Endothelial cell of umbilical vein (primary cell): Measurements from ENCODE around the gene RHEX. TPM values are rescaled to one million over a fixed set of nuclear protein-coding genes. Genes with fewer than 3 reads are reported as not detected.

ENCODE experiments used
- BruUV-seq: library from RNA; stranded (reverse); fragments of 400-500 nt; replicated peaks from 2 replicates; lab custom pipeline; 2021; lab: Mats Ljungman, UMichigan
- CTCF ChIA-PET: fragments of 300-600, 350-600 bp; sonication (Branson Sonifier 250); formaldehyde crosslinking; loops from one replicate; lab custom pipeline; 2021; ENCODE audit warnings: antibody characterized with exemption, inconsistent platforms; lab: Charles Lee
- POLR2A ChIA-PET: fragments of 300-600, 350-600 bp; sonication (Branson Sonifier 250); formaldehyde crosslinking; loops from one replicate; lab custom pipeline; 2021; ENCODE audit warnings: antibody characterized with exemption, inconsistent platforms; lab: Charles Lee
- DNase-seq: peaks from one replicate; pipeline ENCODE4 v3.0.0-alpha.2; 2011; ENCODE audit warnings: low read depth, low spot score
- FAIRE-seq: peaks from 2 replicates; lab custom pipeline; 2011; peaks lifted over from hg19 to GRCh38; lab: Jason Lieb, UNC
- H2AFZ ChIP-seq: 2 replicates; pipeline ENCODE4 v1.6.0; 2012; ENCODE audit warnings: low read depth, low read length, control low read depth, inconsistent platforms
- H3K27ac ChIP-seq: 2 replicates; pipeline ENCODE4 v1.5.1; 2011; ENCODE audit warnings: low read depth, mild to moderate bottlenecking, control low read depth, low read length, moderate library complexity; ENCODE audit not compliant: insufficient read depth
- H3K27me3 ChIP-seq, 2 experiments: 2 replicates each; pipeline versions ENCODE4 v1.6.0 to v1.6.1; 2011; ENCODE audit warnings: low read length in 2 of 2, mixed read lengths in 1 of 2; ENCODE audit not compliant: control insufficient read depth in 2 of 2, insufficient read depth in 2 of 2
- H3K36me3 ChIP-seq, 2 experiments: 2 replicates in 1 of 2; 3 replicates in 1 of 2; pipeline ENCODE4 v1.5.1; 2011; ENCODE audit warnings: low read length in 2 of 2, mild to moderate bottlenecking in 1 of 2, moderate library complexity in 1 of 2; ENCODE audit not compliant: control insufficient read depth in 2 of 2, insufficient read depth in 2 of 2; ENCODE audit errors: extremely low read depth in 1 of 2
- H3K4me1 ChIP-seq: 3 replicates; pipeline ENCODE4 v1.5.1; 2011; ENCODE audit warnings: mild to moderate bottlenecking, low read length; ENCODE audit not compliant: control insufficient read depth, insufficient read depth; ENCODE audit errors: extremely low read depth
- H3K4me2 ChIP-seq: 2 replicates; pipeline ENCODE4 v1.6.1; 2011; ENCODE audit warnings: low read length, control low read depth, mixed read lengths; ENCODE audit not compliant: insufficient read depth
- H3K4me3 ChIP-seq, 3 experiments: fragments of 200-600 bp in 1 of 3; sonication (generic), shearing (Covaris generic) in 1 of 3; replicated peaks in 1 of 3; 2 replicates each; pipeline ENCODE4 v1.5.1; 2011 to 2016; ENCODE audit warnings: control low read depth in 3 of 3, low read length in 3 of 3, mild to moderate bottlenecking in 2 of 3, inconsistent platforms in 1 of 3, low read depth in 1 of 3, moderate library complexity in 1 of 3; ENCODE audit not compliant: insufficient read depth in 1 of 3
- H3K79me2 ChIP-seq: 2 replicates; pipeline ENCODE4 v1.6.0; 2012; ENCODE audit warnings: low read length, inconsistent platforms; ENCODE audit not compliant: control insufficient read depth, insufficient read depth
- H3K9ac ChIP-seq: replicated peaks from 2 replicates; pipeline ENCODE3; 2011; ENCODE audit warnings: low read length, control low read depth; ENCODE audit not compliant: insufficient read depth; ENCODE audit errors: extremely low read depth
- H3K9me1 ChIP-seq: replicated peaks from 3 replicates; pipeline ENCODE4 v1.6.0; 2011; ENCODE audit warnings: mild to moderate bottlenecking, low read length; ENCODE audit not compliant: control insufficient read depth, insufficient read depth; ENCODE audit errors: extremely low read depth
- H3K9me3 ChIP-seq: replicated peaks from 2 replicates; pipeline ENCODE4 v1.5.1; 2012; ENCODE audit warnings: low read length, inconsistent platforms; ENCODE audit not compliant: control insufficient read depth, insufficient read depth
- H4K20me1 ChIP-seq: replicated peaks from 2 replicates; pipeline ENCODE3; 2011; ENCODE audit warnings: mild to moderate bottlenecking, low read length; ENCODE audit not compliant: control insufficient read depth, insufficient read depth; ENCODE audit errors: extremely low read depth
- EZH2 ChIP-seq: IDR thresholded peaks from 2 replicates; pipeline ENCODE4 v1.6.1; 2012; ENCODE audit warnings: borderline replicate concordance, low read depth, mild to moderate bottlenecking, moderate library complexity, low read length, inconsistent platforms; ENCODE audit not compliant: severe bottlenecking
- FOS ChIP-seq: IDR thresholded peaks from 2 replicates; pipeline ENCODE4 v1.6.1; 2011; ENCODE audit warnings: mild to moderate bottlenecking, low read length, moderate library complexity, borderline replicate concordance; ENCODE audit not compliant: insufficient read depth
- GATA2 ChIP-seq: IDR thresholded peaks from 2 replicates; pipeline ENCODE4 v1.7.0; 2011; ENCODE audit warnings: low read depth, mild to moderate bottlenecking, moderate library complexity, mixed read lengths, low read length; ENCODE audit not compliant: insufficient read length, insufficient read depth
- JUN ChIP-seq: IDR thresholded peaks from 2 replicates; pipeline ENCODE4 v1.6.1; 2011; ENCODE audit warnings: borderline replicate concordance, low read depth; ENCODE audit not compliant: insufficient read length, insufficient read depth
- MYC ChIP-seq: IDR thresholded peaks from one replicate; pipeline ENCODE4 v1.6.1; 2011; ENCODE audit warnings: mild to moderate bottlenecking, low read depth, low read length
- POLR2A ChIP-seq: IDR thresholded peaks from 2 replicates; pipeline ENCODE4 v1.6.1; 2012; ENCODE audit warnings: low read depth, mild to moderate bottlenecking, control low read depth, low read length
- POLR2AphosphoS5 ChIP-seq: IDR thresholded peaks from 2 replicates; pipeline ENCODE4 v1.6.1; 2012; ENCODE audit warnings: low read depth, mild to moderate bottlenecking, control low read depth, low read length, moderate library complexity; ENCODE audit not compliant: insufficient read depth
- dilution Hi-C: fragments of 300-500 bp; cut with MboI; formaldehyde crosslinking; loops from one replicate; pipeline ENCODE4 v1.15.0; 2019; ENCODE audit warnings: low sequenced_read_pairs; ENCODE audit not compliant: extremely low pct_ligation_motif_present
- intact Hi-C: fragments of 100-400 bp; cut with micrococcal nuclease; formaldehyde crosslinking; loops from one replicate; pipeline ENCODE4 v1.10.0; 2022
- polyA plus RNA-seq, 4 experiments: library from polyadenylated mRNA; depleted of rRNA in 3 of 4; stranded (reverse) in 3 of 4; unstranded in 1 of 4; fragments of >200 nt; gene quantifications; 2 replicates each; pipeline versions ENCODE4 v1.2.1 to v1.2.3, GENCODE V29; 2011 to 2012; ENCODE audit warnings: missing spikeins in 1 of 4
- total RNA-seq: library from RNA; stranded (reverse); gene quantifications from 2 replicates; pipeline ENCODE4 v1.2.3, GENCODE V29; 2021
- TF ChIP-seq, protein P1 (sequence below), 2 donors: IDR thresholded peaks; 1 replicate in 1 of 2; 2 replicates in 1 of 2; pipeline ENCODE4 v1.5.1; 2011; ENCODE audit warnings: low read length in 2 of 2, mild to moderate bottlenecking in 2 of 2, moderate library complexity in 2 of 2, control low read depth in 1 of 2, inconsistent platforms in 1 of 2, low read depth in 1 of 2; ENCODE audit not compliant: insufficient read depth in 1 of 2; ENCODE audit errors: extremely low read depth in 1 of 2
- TF ChIP-seq, protein P2 (sequence below): IDR thresholded peaks from 2 replicates; pipeline ENCODE4 v1.6.1; 2011; ENCODE audit not compliant: insufficient read depth, insufficient read length

RHEX gene
- total and polyA plus RNA-seq, 2 donors (not counting 3 experiments of a cell fraction or from before 2014, with no cell fraction given) = not detected

DNA sequence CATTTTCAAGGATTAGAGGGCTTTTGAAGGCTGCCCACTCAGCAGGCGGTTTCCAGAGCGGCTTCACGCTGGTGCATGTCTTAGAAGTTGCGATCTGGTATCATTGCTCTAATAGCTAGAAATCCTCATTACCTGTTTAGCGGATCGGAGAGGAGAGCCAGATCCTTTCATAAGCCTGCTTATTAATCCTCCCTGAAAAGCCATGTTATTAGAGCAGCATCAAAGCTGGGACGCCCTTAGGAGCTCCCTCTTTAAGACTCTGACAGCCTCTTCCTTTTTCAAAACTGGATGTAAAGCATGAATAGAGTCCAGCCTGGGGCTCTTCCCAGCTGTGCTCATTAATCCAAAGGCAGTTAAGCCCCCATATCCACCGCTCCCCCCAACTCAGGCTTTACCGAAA is 15.4 kb upstream of the RHEX start:
- peaks cover 2 to 4% of the 10 kb centered on the region in 2 experiments for H3K27me3 ChIP-seq

More for the DNA sequence above, 15.4 kb upstream of the RHEX start:
- H2AFZ ChIP-seq = no peak overlapping the region
- no peak overlapping the region for H3K4me3 ChIP-seq
- no peaks in the 10 kb centered on the region for H3K9me1 ChIP-seq
- peaks cover 12% of the 10 kb centered on the region for H3K4me1 ChIP-seq
- no peak overlapping the region for H3K27ac ChIP-seq
- dilution Hi-C loops (no loop called here), intact Hi-C loops (no loop called here)
- H3K36me3 ChIP-seq = no peaks in the 10 kb centered on the region
- no peaks in the 10 kb centered on the region for H4K20me1 ChIP-seq
- TF ChIP-seq FOS (no peak), EZH2 (no peak), GATA2 (no peak), POLR2AphosphoS5 (no peak), POLR2A (no peak), JUN (no peak), MYC (no peak)
- TF ChIP-seq, protein P1, sequence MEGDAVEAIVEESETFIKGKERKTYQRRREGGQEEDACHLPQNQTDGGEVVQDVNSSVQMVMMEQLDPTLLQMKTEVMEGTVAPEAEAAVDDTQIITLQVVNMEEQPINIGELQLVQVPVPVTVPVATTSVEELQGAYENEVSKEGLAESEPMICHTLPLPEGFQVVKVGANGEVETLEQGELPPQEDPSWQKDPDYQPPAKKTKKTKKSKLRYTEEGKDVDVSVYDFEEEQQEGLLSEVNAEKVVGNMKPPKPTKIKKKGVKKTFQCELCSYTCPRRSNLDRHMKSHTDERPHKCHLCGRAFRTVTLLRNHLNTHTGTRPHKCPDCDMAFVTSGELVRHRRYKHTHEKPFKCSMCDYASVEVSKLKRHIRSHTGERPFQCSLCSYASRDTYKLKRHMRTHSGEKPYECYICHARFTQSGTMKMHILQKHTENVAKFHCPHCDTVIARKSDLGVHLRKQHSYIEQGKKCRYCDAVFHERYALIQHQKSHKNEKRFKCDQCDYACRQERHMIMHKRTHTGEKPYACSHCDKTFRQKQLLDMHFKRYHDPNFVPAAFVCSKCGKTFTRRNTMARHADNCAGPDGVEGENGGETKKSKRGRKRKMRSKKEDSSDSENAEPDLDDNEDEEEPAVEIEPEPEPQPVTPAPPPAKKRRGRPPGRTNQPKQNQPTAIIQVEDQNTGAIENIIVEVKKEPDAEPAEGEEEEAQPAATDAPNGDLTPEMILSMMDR (IDR thresholded peaks at IDR 0.05; ENCODE audit: extremely low read depth in 1 of 2, insufficient read depth in 1 of 2, low read depth in 1 of 2, low read length in 2 of 2) = no peak
- TF ChIP-seq, protein P2, sequence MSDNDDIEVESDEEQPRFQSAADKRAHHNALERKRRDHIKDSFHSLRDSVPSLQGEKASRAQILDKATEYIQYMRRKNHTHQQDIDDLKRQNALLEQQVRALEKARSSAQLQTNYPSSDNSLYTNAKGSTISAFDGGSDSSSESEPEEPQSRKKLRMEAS = no peak
- DNase-seq = no peak
- no peak overlapping the region for H3K4me2 ChIP-seq
- no TSS peak for BruUV-seq
- ChIA-PET CTCF (interaction anchor here (1.0 to 2.1 kb wide), 6 partner anchors 9 to 119 kb away, joined by 3 to 5 read pairs (median 4); no protein-coding TSS in a partner anchor), POLR2A (no interaction called here)
- H3K9me3 ChIP-seq = no peaks in the 10 kb centered on the region
- H3K79me2 ChIP-seq = no peaks in the 10 kb centered on the region
- no peak overlapping the region for H3K9ac ChIP-seq
- no peak for FAIRE-seq
